ENCODE measurements around the gene MTA2.
A peak's percentile ranks its signal among the peaks of the same experiment; 100 is the strongest.

DNA sequence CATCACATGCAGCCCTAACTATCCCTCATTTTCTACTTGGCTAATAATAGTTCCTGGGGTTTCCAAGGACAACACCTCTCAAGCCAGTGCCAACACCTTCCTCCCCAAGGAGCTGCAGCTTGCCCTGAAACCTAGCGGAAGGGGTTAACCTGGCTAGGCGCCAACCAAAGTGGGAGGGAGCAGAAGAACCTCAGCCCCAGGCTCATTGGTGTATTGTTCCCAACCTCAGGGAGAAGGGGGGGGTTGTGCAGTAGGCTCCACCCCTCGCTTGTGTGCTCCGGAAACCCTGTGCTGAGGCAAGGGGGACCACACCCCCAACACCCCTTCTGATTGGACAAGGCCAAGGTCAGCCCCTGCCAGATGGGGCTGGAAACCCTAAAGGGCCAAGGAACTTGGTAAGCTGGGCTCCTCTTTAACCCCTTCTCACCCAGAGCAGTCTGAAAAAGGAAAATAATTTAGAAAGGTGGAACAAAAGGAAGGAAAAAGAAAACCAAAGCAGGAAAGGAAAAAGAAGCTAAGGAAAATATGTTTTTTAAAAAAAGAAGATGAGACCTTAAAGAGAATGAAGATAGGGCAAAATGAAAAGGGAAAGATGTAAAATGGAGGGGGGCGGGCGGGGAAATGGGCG lies 2.5 kb downstream of the MTA2 start:
- no peak for TF ChIP-seq CTCF (IDR thresholded peaks at IDR 0.05)
- TF ChIP-seq POLR2A (IDR thresholded peaks at IDR 0.05): no peak
- peak; percentile 75 to 92 (median 87) for TF ChIP-seq POLR2AphosphoS5 (IDR thresholded peaks at IDR 0.05)
